Trophoblast cell (in vitro differentiated cells and primary cell): ENCODE measurements around the gene ATXN2.

Source experiments
- DNase-seq, 2 donors: peaks; one replicate each; pipeline ENCODE4 v3.0.0-alpha.2; 2016
- H2AFZ ChIP-seq: 2 replicates; pipeline ENCODE4 v1.6.1; 2013; ENCODE audit warnings: low read length, moderate library complexity, mild to moderate bottlenecking; ENCODE audit not compliant: insufficient read depth, poor library complexity
- H2AK5ac ChIP-seq: 2 replicates; pipeline ENCODE4 v1.6.1; 2013; ENCODE audit warnings: mild to moderate bottlenecking, low read length
- H2BK120ac ChIP-seq: 2 replicates; pipeline ENCODE4 v1.6.1; 2013; ENCODE audit warnings: low read length, mild to moderate bottlenecking, moderate library complexity; ENCODE audit not compliant: insufficient read depth, poor library complexity
- H2BK12ac ChIP-seq: 2 replicates; pipeline ENCODE4 v1.6.1; 2013; ENCODE audit warnings: mild to moderate bottlenecking, low read length, moderate library complexity
- H2BK5ac ChIP-seq: 2 replicates; pipeline ENCODE4 v1.6.1; 2013; ENCODE audit warnings: low read length, low read depth, moderate library complexity, mild to moderate bottlenecking; ENCODE audit not compliant: poor library complexity
- H3K14ac ChIP-seq: 2 replicates; pipeline ENCODE4 v1.6.1; 2013; ENCODE audit warnings: mild to moderate bottlenecking, low read length
- H3K18ac ChIP-seq: 2 replicates; pipeline ENCODE4 v1.6.1; 2013; ENCODE audit warnings: mild to moderate bottlenecking, low read length
- H3K23ac ChIP-seq: 2 replicates; pipeline ENCODE4 v1.6.1; 2013; ENCODE audit warnings: low read length
- H3K27ac ChIP-seq: 2 replicates; pipeline ENCODE4 v1.5.1; 2013; ENCODE audit warnings: low read depth, mild to moderate bottlenecking, inconsistent platforms, low read length, moderate library complexity
- H3K27me3 ChIP-seq: 2 replicates; pipeline ENCODE4 v1.6.1; 2013; ENCODE audit warnings: inconsistent platforms, mild to moderate bottlenecking, low read length, moderate library complexity; ENCODE audit not compliant: insufficient read depth
- H3K36me3 ChIP-seq, 2 experiments: 1 replicate in 1 of 2; 2 replicates in 1 of 2; pipeline ENCODE4 v1.6.1; 2013; ENCODE audit warnings: low read length in 2 of 2, mild to moderate bottlenecking in 2 of 2, moderate library complexity in 1 of 2; ENCODE audit not compliant: insufficient read depth in 2 of 2, control insufficient read depth in 1 of 2
- H3K4ac ChIP-seq: 2 replicates; pipeline ENCODE4 v1.6.1; 2013; ENCODE audit warnings: low read depth, mild to moderate bottlenecking, low read length, moderate library complexity
- H3K4me1 ChIP-seq, 2 experiments: 1 replicate in 1 of 2; 2 replicates in 1 of 2; pipeline ENCODE4 v1.6.1; 2013; ENCODE audit warnings: low read length in 2 of 2, mild to moderate bottlenecking in 2 of 2, moderate library complexity in 1 of 2; ENCODE audit not compliant: insufficient read depth in 2 of 2, control insufficient read depth in 1 of 2
- H3K4me2 ChIP-seq: 2 replicates; pipeline ENCODE4 v1.6.1; 2013; ENCODE audit warnings: inconsistent platforms, mild to moderate bottlenecking, low read length, moderate library complexity
- H3K4me3 ChIP-seq: 2 replicates; pipeline ENCODE4 v1.5.1; 2013; ENCODE audit warnings: mild to moderate bottlenecking, low read depth, low read length, inconsistent platforms
- H3K79me1 ChIP-seq: one replicate; pipeline ENCODE4 v1.6.1; 2013; ENCODE audit warnings: low read length
- H3K79me2 ChIP-seq: 2 replicates; pipeline ENCODE4 v1.6.1; 2013; ENCODE audit warnings: low read length, mild to moderate bottlenecking; ENCODE audit not compliant: control insufficient read depth, insufficient read depth, poor library complexity
- H3K9ac ChIP-seq: 2 replicates; pipeline ENCODE4 v1.6.1; 2013; ENCODE audit warnings: mild to moderate bottlenecking, low read length
- H3K9me3 ChIP-seq: 2 replicates; pipeline ENCODE4 v1.6.1; 2013; ENCODE audit warnings: low read depth, mild to moderate bottlenecking, control low read depth, inconsistent platforms, low read length; ENCODE audit not compliant: insufficient read depth
- H4K12ac ChIP-seq: 2 replicates; pipeline ENCODE4 v1.6.1; 2013; ENCODE audit warnings: low read depth, mild to moderate bottlenecking, low read length, moderate library complexity
- H4K8ac ChIP-seq: 2 replicates; pipeline ENCODE4 v1.6.1; 2013; ENCODE audit warnings: low read depth, mild to moderate bottlenecking, low read length, moderate library complexity
- H4K91ac ChIP-seq: one replicate; pipeline ENCODE4 v1.6.1; 2013; ENCODE audit warnings: low read depth, mild to moderate bottlenecking, low read length, moderate library complexity
- WGBS: extraction: QIAGEN DNeasy Blood & Tissue Kit; methylation state at CpG from one replicate; pipeline ENCODE4 v1.1.7; 2013; ENCODE audit warnings: missing lambda C conversion rate; ENCODE audit not compliant: insufficient read length, insufficient coverage; ENCODE audit errors: extremely low coverage; 5-methylcytosine and 5-hydroxymethylcytosine counted together

The ATXN2 gene

DNA sequence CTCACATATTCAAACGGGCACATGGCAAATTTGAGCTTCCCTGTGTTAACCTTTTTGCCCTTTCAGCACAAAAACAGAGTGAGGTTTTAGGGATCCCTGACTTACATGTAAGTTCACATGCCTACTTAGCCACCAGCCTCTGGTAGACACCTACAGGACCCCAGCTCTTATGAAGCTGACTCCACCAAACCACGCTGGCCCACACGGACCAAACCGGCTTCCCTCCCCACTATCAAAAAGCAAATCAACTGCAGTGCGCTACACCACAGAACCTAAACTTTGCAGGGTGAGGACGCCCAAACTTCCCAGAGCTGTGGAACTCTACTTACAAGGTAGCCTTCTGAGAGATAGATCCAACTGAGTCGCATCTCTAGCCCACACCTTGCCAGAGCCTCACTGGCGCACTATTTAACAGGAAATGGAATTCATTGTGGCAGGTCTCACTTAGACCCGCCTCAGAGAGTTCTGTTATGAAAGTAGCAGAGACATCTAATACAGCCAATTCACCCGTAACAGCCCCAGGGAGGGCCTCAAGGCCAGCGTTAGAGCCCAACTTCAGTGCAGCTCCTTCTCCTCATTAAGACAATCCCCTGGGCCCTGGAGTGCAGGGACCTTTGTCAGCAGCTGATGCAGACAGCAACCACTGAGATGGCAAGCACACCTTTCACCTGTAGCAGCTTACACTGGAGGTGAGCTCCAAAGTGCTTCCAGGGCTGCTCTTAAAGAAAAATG lies 144.2 kb downstream of the ATXN2 start:
- no peaks in the 10 kb centered on the region for H3K9me3 ChIP-seq
- no peak overlapping the region for H3K23ac ChIP-seq
- DNase-seq, result no peak

DNA sequence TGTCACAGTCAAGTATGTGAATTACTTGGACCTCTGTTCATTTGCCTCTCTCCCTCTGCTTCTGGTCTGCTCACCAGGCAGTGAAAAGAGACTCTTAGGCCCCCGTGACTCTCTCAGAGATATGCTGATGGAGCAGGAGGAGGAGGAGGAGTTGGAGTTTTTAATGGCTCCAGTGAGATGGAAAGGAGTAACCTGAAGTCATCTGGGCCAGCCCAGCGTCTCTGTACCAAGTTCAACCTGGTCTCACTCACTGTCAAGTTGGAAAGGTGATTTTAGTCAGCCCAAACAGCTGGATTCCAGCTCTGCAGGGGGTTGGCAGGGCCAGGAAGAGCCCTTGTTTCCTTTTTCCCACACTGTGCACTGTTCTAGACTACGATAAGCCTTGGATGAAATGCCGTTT lies 144.8 kb downstream of the ATXN2 start:
- Histone ChIP-seq H2AFZ (no peak overlapping the region), H2BK5ac (no peak overlapping the region), H2BK120ac (no peak overlapping the region), H2BK12ac (no peak overlapping the region), H3K4me3 (no peak overlapping the region), H3K4me1 (peaks cover 0 to 4% of the 10 kb centered on the region in 2 experiments), H4K91ac (no peak overlapping the region), H3K4me2 (no peak overlapping the region), H3K23ac (no peak overlapping the region), H3K79me2 (no peaks in the 10 kb centered on the region), H3K79me1 (no peaks in the 10 kb centered on the region), H3K4ac (no peak overlapping the region), H4K12ac (no peak overlapping the region), H2AK5ac (no peak overlapping the region), H3K36me3 (peaks cover 42 to 50% of the 10 kb centered on the region in 2 experiments), H3K9me3 (no peaks in the 10 kb centered on the region), H3K27me3 (no peaks in the 10 kb centered on the region), H3K18ac (no peak overlapping the region), H4K8ac (no peak overlapping the region), H3K27ac (no peak overlapping the region), H3K9ac (no peak overlapping the region), H3K14ac (no peak overlapping the region)
- DNase-seq, result no peak
- WGBS, result no CpG with 5 or more reads among the region's 4 CpGs

More for the DNA sequence above, 144.2 kb downstream of the ATXN2 start:
- Histone ChIP-seq H2BK5ac (no peak overlapping the region), H3K79me1 (no peaks in the 10 kb centered on the region), H4K91ac (no peak overlapping the region), H3K27me3 (no peaks in the 10 kb centered on the region), H3K4me3 (no peak overlapping the region), H3K4me1 (peaks cover 0 to 4% of the 10 kb centered on the region in 2 experiments), H4K8ac (no peak overlapping the region), H3K27ac (no peak overlapping the region), H3K18ac (no peak overlapping the region), H3K14ac (no peak overlapping the region), H3K36me3 (peaks cover 39 to 50% of the 10 kb centered on the region in 2 experiments), H2AK5ac (no peak overlapping the region), H2AFZ (no peak overlapping the region), H3K9ac (no peak overlapping the region), H2BK120ac (no peak overlapping the region), H3K4me2 (no peak overlapping the region), H3K4ac (no peak overlapping the region), H2BK12ac (no peak overlapping the region), H3K79me2 (no peaks in the 10 kb centered on the region), H4K12ac (no peak overlapping the region)
- no CpG with 5 or more reads among the region's 11 CpGs for WGBS

DNA sequence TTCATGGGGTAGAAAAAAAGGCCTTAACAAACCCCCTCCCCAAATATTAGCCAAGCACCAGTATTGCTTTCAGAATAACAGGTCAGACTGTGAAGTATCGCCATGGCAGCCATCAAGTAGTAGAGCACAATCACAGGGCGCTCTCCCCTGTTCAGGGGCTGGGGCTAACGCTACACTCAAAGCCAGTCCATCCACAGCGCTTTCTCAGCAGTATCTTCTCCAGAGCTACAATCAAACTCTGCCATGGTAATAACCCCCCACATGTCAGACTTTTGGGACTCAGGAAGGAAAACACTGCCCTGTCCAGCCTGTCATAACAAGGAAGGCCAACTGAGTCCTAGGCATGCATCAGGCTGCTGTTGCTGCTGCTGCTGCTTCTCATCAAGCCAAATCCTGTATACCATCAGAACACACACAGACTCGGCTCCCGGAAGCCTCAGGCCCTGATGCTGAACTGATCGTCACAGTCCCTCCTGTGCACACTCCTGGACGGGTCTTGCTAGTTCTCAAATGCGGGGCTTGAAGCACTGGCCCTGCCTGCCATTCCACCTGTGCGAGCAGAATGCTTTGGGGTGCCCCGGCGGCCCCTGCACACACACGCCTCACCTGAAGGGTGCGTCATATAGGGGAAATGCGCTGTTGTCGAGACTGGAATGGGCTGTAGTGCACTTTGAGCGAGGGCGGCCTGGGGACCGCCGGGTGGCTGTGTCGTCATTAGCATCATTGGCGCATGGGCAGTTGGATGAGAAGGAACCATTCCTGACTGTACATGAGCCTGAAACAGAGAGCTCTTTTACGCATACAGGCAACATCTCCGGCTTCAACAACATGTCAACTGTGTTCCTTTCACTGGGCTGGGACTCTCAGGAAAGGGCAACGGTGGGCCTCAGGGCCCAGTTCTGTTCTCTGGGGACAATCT lies 145.8 kb downstream of the ATXN2 start:
- Histone ChIP-seq H3K4me1 (peaks cover 0 to 4% of the 10 kb centered on the region in 2 experiments), H3K14ac (no peak overlapping the region), H3K79me1 (no peaks in the 10 kb centered on the region), H3K9me3 (no peaks in the 10 kb centered on the region), H4K12ac (no peak overlapping the region), H2BK12ac (no peak overlapping the region), H4K91ac (no peak overlapping the region), H3K4ac (no peak overlapping the region), H2BK5ac (no peak overlapping the region), H3K4me3 (no peak overlapping the region), H2AK5ac (no peak overlapping the region), H3K18ac (no peak overlapping the region), H3K36me3 (peaks cover 47 to 55% of the 10 kb centered on the region in 2 experiments), H3K9ac (no peak overlapping the region), H2AFZ (no peak overlapping the region), H4K8ac (no peak overlapping the region), H2BK120ac (no peak overlapping the region), H3K4me2 (no peak overlapping the region), H3K27me3 (no peaks in the 10 kb centered on the region), H3K79me2 (no peaks in the 10 kb centered on the region), H3K23ac (no peak overlapping the region), H3K27ac (no peak overlapping the region)
- DNase-seq, result no peak
- no CpG with 5 or more reads among the region's 25 CpGs for WGBS

DNA sequence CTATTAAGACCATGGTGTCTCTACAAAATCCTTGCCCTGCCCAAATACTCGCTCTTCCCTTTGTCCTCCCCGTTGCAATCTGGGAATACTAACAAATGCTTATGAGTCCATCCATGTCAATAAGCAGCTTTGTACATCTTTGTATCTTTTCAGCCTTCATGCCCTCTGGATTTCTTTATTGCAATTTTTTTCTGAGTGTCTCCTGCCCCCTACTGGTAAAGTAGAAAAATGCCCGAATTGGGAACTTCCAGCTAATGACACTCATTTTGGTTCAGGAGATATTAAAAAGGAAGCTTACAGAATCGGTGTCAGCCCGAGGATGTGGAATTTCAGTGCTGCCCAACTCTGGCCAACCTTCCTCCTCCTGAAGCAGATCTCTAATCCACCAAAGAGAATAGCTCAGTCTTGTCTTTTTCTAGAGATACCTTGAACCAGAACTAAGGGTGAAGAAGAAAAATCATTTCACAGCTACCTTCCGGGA lies 147.4 kb downstream of the ATXN2 start:
- H3K27ac ChIP-seq, result no peak overlapping the region
- no peaks in the 10 kb centered on the region for H3K79me1 ChIP-seq
- H4K8ac ChIP-seq, result no peak overlapping the region
- no peak overlapping the region for H2BK5ac ChIP-seq
- peaks cover 54 to 63% of the 10 kb centered on the region in 2 experiments for H3K36me3 ChIP-seq
- no peak overlapping the region for H3K18ac ChIP-seq
- H3K27me3 ChIP-seq, result no peaks in the 10 kb centered on the region
- H3K79me2 ChIP-seq, result no peaks in the 10 kb centered on the region
- H3K9me3 ChIP-seq, result no peaks in the 10 kb centered on the region
- H3K4me3 ChIP-seq, result no peak overlapping the region
- peak in 1 of 2 donors; percentile 74 for DNase-seq
- H3K9ac ChIP-seq, result no peak overlapping the region
- no peak overlapping the region for H3K14ac ChIP-seq
- no peak overlapping the region for H3K23ac ChIP-seq
- no peak overlapping the region for H4K12ac ChIP-seq
- H2BK120ac ChIP-seq, result no peak overlapping the region
- H3K4me2 ChIP-seq, result no peak overlapping the region
- no CpG with 5 or more reads among the region's 6 CpGs for WGBS
- H2AK5ac ChIP-seq, result no peak overlapping the region
- no peak overlapping the region for H2AFZ ChIP-seq
- no peak overlapping the region for H3K4ac ChIP-seq
- peaks cover 0 to 4% of the 10 kb centered on the region in 2 experiments for H3K4me1 ChIP-seq
- H2BK12ac ChIP-seq, result no peak overlapping the region
- H4K91ac ChIP-seq, result no peak overlapping the region
